ENCODE data around the gene COL13A1.

DNA sequence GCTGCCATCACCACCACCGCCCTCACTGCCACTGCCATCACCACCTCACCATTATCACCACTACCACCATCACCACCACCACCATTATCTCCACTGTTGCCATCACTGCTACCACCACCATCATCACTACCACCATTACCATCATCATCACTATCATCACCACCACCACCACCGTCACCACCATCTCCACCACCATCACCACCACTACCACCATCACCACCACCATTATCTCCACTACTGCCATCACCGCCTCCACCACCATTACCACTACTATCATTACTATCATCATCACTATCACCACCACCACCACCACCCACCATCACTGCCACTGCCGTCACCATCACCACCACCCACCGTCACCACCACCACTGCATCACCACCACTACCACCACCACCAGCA is 9.9 kb upstream of the COL13A1 start:
- TF ChIP-seq, protein P1, sequence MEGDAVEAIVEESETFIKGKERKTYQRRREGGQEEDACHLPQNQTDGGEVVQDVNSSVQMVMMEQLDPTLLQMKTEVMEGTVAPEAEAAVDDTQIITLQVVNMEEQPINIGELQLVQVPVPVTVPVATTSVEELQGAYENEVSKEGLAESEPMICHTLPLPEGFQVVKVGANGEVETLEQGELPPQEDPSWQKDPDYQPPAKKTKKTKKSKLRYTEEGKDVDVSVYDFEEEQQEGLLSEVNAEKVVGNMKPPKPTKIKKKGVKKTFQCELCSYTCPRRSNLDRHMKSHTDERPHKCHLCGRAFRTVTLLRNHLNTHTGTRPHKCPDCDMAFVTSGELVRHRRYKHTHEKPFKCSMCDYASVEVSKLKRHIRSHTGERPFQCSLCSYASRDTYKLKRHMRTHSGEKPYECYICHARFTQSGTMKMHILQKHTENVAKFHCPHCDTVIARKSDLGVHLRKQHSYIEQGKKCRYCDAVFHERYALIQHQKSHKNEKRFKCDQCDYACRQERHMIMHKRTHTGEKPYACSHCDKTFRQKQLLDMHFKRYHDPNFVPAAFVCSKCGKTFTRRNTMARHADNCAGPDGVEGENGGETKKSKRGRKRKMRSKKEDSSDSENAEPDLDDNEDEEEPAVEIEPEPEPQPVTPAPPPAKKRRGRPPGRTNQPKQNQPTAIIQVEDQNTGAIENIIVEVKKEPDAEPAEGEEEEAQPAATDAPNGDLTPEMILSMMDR (IDR thresholded peaks at IDR 0.05) = no peak
- no peak for TF ChIP-seq RXRA (IDR thresholded peaks at IDR 0.05; ENCODE audit: borderline replicate concordance, low read depth)
- TF ChIP-seq, protein P2, sequence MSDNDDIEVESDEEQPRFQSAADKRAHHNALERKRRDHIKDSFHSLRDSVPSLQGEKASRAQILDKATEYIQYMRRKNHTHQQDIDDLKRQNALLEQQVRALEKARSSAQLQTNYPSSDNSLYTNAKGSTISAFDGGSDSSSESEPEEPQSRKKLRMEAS (IDR thresholded peaks at IDR 0.05; ENCODE audit: low read depth) = no peak
- TF ChIP-seq, protein P3, sequence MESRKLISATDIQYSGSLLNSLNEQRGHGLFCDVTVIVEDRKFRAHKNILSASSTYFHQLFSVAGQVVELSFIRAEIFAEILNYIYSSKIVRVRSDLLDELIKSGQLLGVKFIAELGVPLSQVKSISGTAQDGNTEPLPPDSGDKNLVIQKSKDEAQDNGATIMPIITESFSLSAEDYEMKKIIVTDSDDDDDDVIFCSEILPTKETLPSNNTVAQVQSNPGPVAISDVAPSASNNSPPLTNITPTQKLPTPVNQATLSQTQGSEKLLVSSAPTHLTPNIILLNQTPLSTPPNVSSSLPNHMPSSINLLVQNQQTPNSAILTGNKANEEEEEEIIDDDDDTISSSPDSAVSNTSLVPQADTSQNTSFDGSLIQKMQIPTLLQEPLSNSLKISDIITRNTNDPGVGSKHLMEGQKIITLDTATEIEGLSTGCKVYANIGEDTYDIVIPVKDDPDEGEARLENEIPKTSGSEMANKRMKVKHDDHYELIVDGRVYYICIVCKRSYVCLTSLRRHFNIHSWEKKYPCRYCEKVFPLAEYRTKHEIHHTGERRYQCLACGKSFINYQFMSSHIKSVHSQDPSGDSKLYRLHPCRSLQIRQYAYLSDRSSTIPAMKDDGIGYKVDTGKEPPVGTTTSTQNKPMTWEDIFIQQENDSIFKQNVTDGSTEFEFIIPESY (IDR thresholded peaks at IDR 0.05; ENCODE audit: borderline replicate concordance, low read depth) = no peak
- no peak for TF ChIP-seq RFX5 (IDR thresholded peaks at IDR 0.05; ENCODE audit: low read length)
- TF ChIP-seq TCF12 (IDR thresholded peaks at IDR 0.05) = no peak
- TF ChIP-seq, protein P4, sequence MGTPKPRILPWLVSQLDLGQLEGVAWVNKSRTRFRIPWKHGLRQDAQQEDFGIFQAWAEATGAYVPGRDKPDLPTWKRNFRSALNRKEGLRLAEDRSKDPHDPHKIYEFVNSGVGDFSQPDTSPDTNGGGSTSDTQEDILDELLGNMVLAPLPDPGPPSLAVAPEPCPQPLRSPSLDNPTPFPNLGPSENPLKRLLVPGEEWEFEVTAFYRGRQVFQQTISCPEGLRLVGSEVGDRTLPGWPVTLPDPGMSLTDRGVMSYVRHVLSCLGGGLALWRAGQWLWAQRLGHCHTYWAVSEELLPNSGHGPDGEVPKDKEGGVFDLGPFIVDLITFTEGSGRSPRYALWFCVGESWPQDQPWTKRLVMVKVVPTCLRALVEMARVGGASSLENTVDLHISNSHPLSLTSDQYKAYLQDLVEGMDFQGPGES (IDR thresholded peaks at IDR 0.05; ENCODE audit: low read depth, low read length) = no peak
- no peak for TF ChIP-seq RAD21 (IDR thresholded peaks at IDR 0.05; ENCODE audit: low read length)
- no peak for TF ChIP-seq JUND (IDR thresholded peaks at IDR 0.05)
- TF ChIP-seq EP300 (IDR thresholded peaks at IDR 0.05; ENCODE audit: borderline replicate concordance in 1 of 2, low read depth in 1 of 2, low read length in 1 of 2) = no peak
- no peak for TF ChIP-seq TEAD4 (IDR thresholded peaks at IDR 0.05; ENCODE audit: borderline replicate concordance, insufficient read depth)
- TF ChIP-seq FOXM1 (IDR thresholded peaks at IDR 0.05; ENCODE audit: low read depth) = no peak
- TF ChIP-seq SIN3A (IDR thresholded peaks at IDR 0.05; ENCODE audit: borderline replicate concordance, low read depth, low read length) = no peak

Measured in SK-N-SH (cell line).